HepG2 (cell line): Measurements from ENCODE around the gene KLHL17. TPM values are rescaled to one million over a fixed set of nuclear protein-coding genes. Genes with fewer than 3 reads are reported as not detected.
A peak's percentile ranks its signal among the peaks of the same experiment; 100 is the strongest.

Experiments
- ATAC-seq: fragments of 200-7000 bp; cut with Tn5 transposase; 3 replicates; pipeline ENCODE4 v1.9.1; 2020; ENCODE audit warnings: mild to moderate bottlenecking, moderate library complexity
- BruUV-seq: library from RNA; stranded (reverse); fragments of 400-500 nt; replicated peaks from 2 replicates; lab custom pipeline; 2021; lab: Mats Ljungman, UMichigan
- CTCF ChIA-PET: fragments of 300-600 bp; formaldehyde crosslinking; extraction: SDS; loops from one replicate; lab custom pipeline; 2021; ENCODE audit warnings: low total read pairs, inconsistent platforms, low intra/inter-chr PET ratio; lab: Yijun Ruan, JAX
- POLR2A ChIA-PET: fragments of 350-600 bp; sonication (Branson Sonifier 250); formaldehyde crosslinking; loops from one replicate; lab custom pipeline; 2020; ENCODE audit warnings: antibody characterized with exemption, inconsistent platforms; lab: Yijun Ruan, JAX
- DNase-seq: peaks from one replicate; pipeline ENCODE4 v3.0.0-alpha.2; 2015; ENCODE audit warnings: low spot score
- FAIRE-seq: peaks from 3 replicates; lab custom pipeline; 2011; peaks lifted over from hg19 to GRCh38; lab: Jason Lieb, UNC
- H2AFZ ChIP-seq: one replicate; pipeline ENCODE4 v1.6.1; 2011; ENCODE audit warnings: low read length, inconsistent platforms
- H3K27ac ChIP-seq: fragments of 300-600 bp; 3 replicates; pipeline ENCODE4 v1.8.0; 2011; ENCODE audit warnings: mixed run types, mild to moderate bottlenecking, mixed read lengths, low read length, inconsistent platforms; ENCODE audit not compliant: insufficient read depth; ENCODE audit errors: extremely low read length
- H3K27me3 ChIP-seq, 2 experiments: fragments of 200-600 bp in 1 of 2; 2 replicates in 1 of 2; 3 replicates in 1 of 2; pipeline versions ENCODE4 v1.6.0 to v1.8.0; 2011; ENCODE audit warnings: low read length in 2 of 2, mild to moderate bottlenecking in 2 of 2, moderate library complexity in 2 of 2, inconsistent platforms in 1 of 2; ENCODE audit not compliant: insufficient read depth in 2 of 2, control insufficient read depth in 1 of 2
- H3K36me3 ChIP-seq, 2 experiments: fragments of 200-600 bp in 1 of 2; replicated peaks in 1 of 2; 2 replicates in 1 of 2; 3 replicates in 1 of 2; pipeline versions ENCODE4 v1.5.1 to v1.8.0; 2011; ENCODE audit warnings: low read length in 2 of 2, inconsistent platforms in 1 of 2; ENCODE audit not compliant: insufficient read depth in 2 of 2, control insufficient read depth in 1 of 2
- H3K4me1 ChIP-seq: 2 replicates; pipeline ENCODE4 v1.5.1; 2012; ENCODE audit warnings: low read length, inconsistent platforms; ENCODE audit not compliant: insufficient read depth
- H3K4me2 ChIP-seq: 2 replicates; pipeline ENCODE4 v1.6.0; 2011; ENCODE audit warnings: low read depth, low read length, inconsistent platforms
- H3K4me3 ChIP-seq, 3 experiments: fragments of 200-600 bp in 1 of 3; sonication (generic), shearing (Covaris generic) in 1 of 3; replicated peaks in 1 of 3; 2 replicates each; pipeline ENCODE4 v1.5.1; 2011 to 2016; ENCODE audit warnings: low read length in 3 of 3, inconsistent platforms in 2 of 3, low read depth in 2 of 3, mild to moderate bottlenecking in 2 of 3, control low read depth in 1 of 3, mixed read lengths in 1 of 3; ENCODE audit not compliant: insufficient read depth in 1 of 3
- H3K79me2 ChIP-seq: one replicate; pipeline ENCODE4 v1.6.1; 2011; ENCODE audit warnings: low read length, inconsistent platforms; ENCODE audit not compliant: insufficient read depth
- H3K9ac ChIP-seq: 2 replicates; pipeline ENCODE4 v1.6.0; 2011; ENCODE audit warnings: mild to moderate bottlenecking, low read depth, low read length, inconsistent platforms; ENCODE audit not compliant: insufficient read depth
- H3K9me3 ChIP-seq: 2 replicates; pipeline ENCODE4 v1.5.1; 2012; ENCODE audit warnings: mild to moderate bottlenecking, low read length
- H4K20me1 ChIP-seq: 2 replicates; pipeline ENCODE4 v1.6.0; 2011; ENCODE audit warnings: inconsistent platforms, mild to moderate bottlenecking, low read length, moderate library complexity; ENCODE audit not compliant: insufficient read depth
- EZH2 ChIP-seq: conservative IDR thresholded peaks from 2 replicates; pipeline ENCODE4 v1.6.1; 2012; ENCODE audit warnings: mild to moderate bottlenecking, low read depth, low read length, moderate library complexity
- SOX5 ChIP-seq: IDR thresholded peaks from 2 replicates; pipeline ENCODE4 v1.6.1; 2016; ENCODE audit warnings: borderline replicate concordance
- TCF12 ChIP-seq, 2 experiments: fragments of 450-650 bp in 1 of 2; sonication (generic) in 1 of 2; formaldehyde crosslinking in 1 of 2; IDR thresholded peaks; 2 replicates each; pipeline versions ENCODE4 v1.6.1 to v1.8.0; 2017 to 2022; ENCODE audit warnings: antibody characterized with exemption in 1 of 2, mild to moderate bottlenecking in 1 of 2, missing genetic modification reagents in 1 of 2, moderate library complexity in 1 of 2
- ZNF687 ChIP-seq: sonication (generic); formaldehyde crosslinking; IDR thresholded peaks from 2 replicates; pipeline ENCODE4 v1.5.1; 2020; ENCODE audit warnings: mild to moderate bottlenecking, missing genetic modification reagents, moderate library complexity
- ZNF777 ChIP-seq: sonication (generic); formaldehyde crosslinking; IDR thresholded peaks from 2 replicates; pipeline ENCODE4 v1.4.0; 2020; ENCODE audit warnings: missing genetic modification reagents
- WGBS: methylation state at CpG from one replicate; pipeline ENCODE4 v1.1.6; 2017; ENCODE audit warnings: low lambda C conversion rate; 5-methylcytosine and 5-hydroxymethylcytosine counted together
- in situ Hi-C: cut with HindIII; loops from 2 replicates; pipeline ENCODE4 v1.10.0; 2017; ENCODE audit warnings: low pct_unique_long_range_greater_than_20kb; ENCODE audit not compliant: extremely low pct_ligation_motif_present
- intact Hi-C: fragments of 100-400 bp; cut with micrococcal nuclease; formaldehyde crosslinking; loops from one replicate; pipeline ENCODE4 v1.10.0; 2022; ENCODE audit not compliant: unreplicated experiment
- polyA plus RNA-seq, 8 experiments: library from polyadenylated mRNA; depleted of rRNA in 3 of 8; stranded (reverse) in 7 of 8; unstranded in 1 of 8; fragments of >200 nt; fragmentation: Illumina TruSeq in 4 of 8; extraction: Trizol in 4 of 8; gene quantifications; 2 replicates each; pipeline versions ENCODE4 v1.2.1 to v1.2.3, GENCODE V29; 2011 to 2016; ENCODE audit warnings: low read depth in 4 of 8, missing spikeins in 1 of 8, mixed read lengths in 1 of 8; ENCODE audit not compliant: insufficient read depth in 1 of 8
- total RNA-seq, 5 experiments: library from RNA; depleted of rRNA; stranded (reverse); fragments of >200 nt; fragmentation: Illumina TruSeq; extraction: Trizol; gene quantifications; 2 replicates each; pipeline ENCODE4 v1.2.3, GENCODE V29; 2016; ENCODE audit warnings: low read depth in 1 of 5

KLHL17 gene
- total and polyA plus RNA-seq, 2 of the 13 experiments (the other 11 are each of a cell fraction or from before 2014, with no cell fraction given): 9.3 to 24.7 TPM

- Histone ChIP-seq H3K4me3 (no peak overlapping the region), H3K9ac (no peak overlapping the region), H3K27me3 (peaks cover 24 to 83% of the 10 kb centered on the region in 2 experiments), H3K79me2 (no peaks in the 10 kb centered on the region), H3K4me1 (peaks cover 20% of the 10 kb centered on the region), H3K9me3 (no peaks in the 10 kb centered on the region), H3K4me2 (no peak overlapping the region), H3K36me3 (no peaks in the 10 kb centered on the region), H3K27ac (no peak overlapping the region), H2AFZ (no peak overlapping the region), H4K20me1 (no peaks in the 10 kb centered on the region)
- 7% methylated on average over 16 of the region's 37 CpGs for WGBS
- ChIA-PET CTCF (no interaction called here), POLR2A (no interaction called here)
- FAIRE-seq (no peak), DNase-seq (no peak), ATAC-seq (no peak)
- TF ChIP-seq EZH2: peak; percentile 93
- no peak for TF ChIP-seq ZNF777 (CRISPR knock-in tag)
- intact Hi-C loops: no loop called here
- no TSS peak for BruUV-seq
- in situ Hi-C loops: no loop called here
Measured at GRCh38 chr1:934991-935750, 25.2 kb upstream of the KLHL17 start.

- Histone ChIP-seq H3K9me3 (no peaks in the 10 kb centered on the region), H3K36me3 (no peaks in the 10 kb centered on the region), H3K9ac (no peak overlapping the region), H3K4me3 (no peak overlapping the region), H3K4me1 (peaks cover 25% of the 10 kb centered on the region), H3K79me2 (no peaks in the 10 kb centered on the region), H3K4me2 (no peak overlapping the region), H3K27ac (no peak overlapping the region), H2AFZ (no peak overlapping the region), H3K27me3 (peaks cover 26 to 83% of the 10 kb centered on the region in 2 experiments), H4K20me1 (no peaks in the 10 kb centered on the region)
- CTCF ChIA-PET: no interaction called here
- no TSS peak for BruUV-seq
- 2% methylated on average over 13 of the region's 30 CpGs for WGBS
- DNase-seq: no peak
- no peak for ATAC-seq
- POLR2A ChIA-PET: no interaction called here
- TF ChIP-seq TCF12 (IDR thresholded peaks at IDR 0.05) (no peak), TCF12 (CRISPR knock-in tag; IDR thresholded peaks at IDR 0.05) (no peak), ZNF687 (CRISPR knock-in tag) (0 out of 2 replicates have a peak, but pooled peaks have one; percentile 7), SOX5 (CRISPR knock-in tag) (no peak)
- no peak for FAIRE-seq
- in situ Hi-C loops (no loop called here), intact Hi-C loops (no loop called here)
Measured at GRCh38 chr1:935751-936231, 24.6 kb upstream of the KLHL17 start.
